ENCODE data around the gene CREB3L2. TPM values are rescaled to one million over a fixed set of nuclear protein-coding genes. Genes with fewer than 3 reads are reported as not detected.
A peak's percentile ranks its signal among the peaks of the same experiment; 100 is the strongest.

The CREB3L2 gene
- total and polyA plus RNA-seq, 2 of the 13 experiments (the other 11 are each of a cell fraction or from before 2014, with no cell fraction given) = 22.1 to 41.1 TPM

DNA sequence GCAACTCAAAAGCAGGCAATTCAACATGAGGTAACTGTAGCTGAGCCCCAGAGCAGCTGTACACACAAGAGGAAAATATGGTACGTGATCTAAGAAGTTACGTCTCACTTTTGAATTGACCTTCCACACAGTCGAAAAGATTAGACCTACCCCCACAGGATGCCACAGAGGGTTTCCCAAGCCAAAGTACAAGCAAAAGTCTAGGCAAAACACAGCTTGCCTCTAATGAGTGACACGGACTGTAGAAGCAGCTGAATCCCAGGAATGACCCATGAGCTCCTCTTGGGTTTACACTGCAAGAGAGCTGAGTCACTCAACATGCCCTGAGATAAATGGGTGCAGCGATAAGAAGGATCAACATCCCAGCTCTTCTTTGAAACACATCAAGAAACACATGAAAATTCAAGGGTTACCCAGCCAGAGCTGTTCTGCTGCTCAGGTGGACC lies 9.8 kb downstream of the CREB3L2 start:
- Histone ChIP-seq H3K9ac (ENCODE audit: insufficient read depth, low read depth, low read length) (peak overlapping the region; percentile 64), H3K27ac (ENCODE audit: extremely low read length, insufficient read depth, low read length) (peak overlapping the region; percentile 92), H3K4me2 (ENCODE audit: low read depth, low read length) (peak overlapping the region; percentile 86), H3K36me3 (replicated peaks in 1 of 2; ENCODE audit: control insufficient read depth in 1 of 2, insufficient read depth in 2 of 2, low read length in 2 of 2) (peaks cover 1 to 3% of the 10 kb centered on the region in 2 experiments; a peak in 1 of 5 replicates), H3K4me1 (ENCODE audit: insufficient read depth, low read length) (peaks cover 100% of the 10 kb centered on the region), H3K27me3 (ENCODE audit: control insufficient read depth in 1 of 2, insufficient read depth in 2 of 2, low read length in 2 of 2) (no peaks in the 10 kb centered on the region), H3K79me2 (ENCODE audit: insufficient read depth, low read length) (peaks cover 95% of the 10 kb centered on the region), H3K4me3 (replicated peaks in 1 of 3; ENCODE audit: insufficient read depth in 1 of 3, low read depth in 2 of 3, low read length in 3 of 3) (peak overlapping the region; percentile 7 to 52 (median 30); a peak in 3 of 6 replicates), H3K9me3 (ENCODE audit: low read length) (no peaks in the 10 kb centered on the region), H4K20me1 (ENCODE audit: insufficient read depth, low read length) (0 out of 2 replicates have a peak, but pooled peaks cover 3% of the 10 kb centered on the region), H2AFZ (ENCODE audit: low read length) (no peak overlapping the region)
- POLR2A ChIA-PET = interaction anchor here (0.7 to 2.1 kb wide), 15 partner anchors 8 to 88 kb away, joined by 3 to 27 read pairs (median 5); partner anchors contain the start of gene CREB3L2
- DNase-seq (ENCODE audit: low spot score) (peak; percentile 98), ATAC-seq (peak; percentile 93), FAIRE-seq (peak; percentile 84)
- intact Hi-C loops (cut with micrococcal nuclease; ENCODE audit: unreplicated experiment) (no loop called here), in situ Hi-C loops (cut with HindIII; ENCODE audit: extremely low pct_ligation_motif_present, low pct_unique_long_range_greater_than_20kb) (no loop called here)
- CTCF ChIA-PET (ENCODE audit: low intra/inter-chr PET ratio, low total read pairs) = no interaction called here
- BruUV-seq (replicated peaks) = no TSS peak
- WGBS (ENCODE audit: low lambda C conversion rate) = 1% methylated on average over 5 of the region's 5 CpGs
- TF ChIP-seq MEF2D (CRISPR knock-in tag; IDR thresholded peaks at IDR 0.05) (peak; percentile 82), HMG20A (CRISPR knock-in tag; IDR thresholded peaks at IDR 0.05; ENCODE audit: borderline replicate concordance) (peak; percentile 73; the same call in 1 of the 2 replicates), ZNF629 (CRISPR knock-in tag; conservative IDR thresholded peaks at IDR 0.05) (peak; percentile 99), JUND (CRISPR knock-in tag; IDR thresholded peaks at IDR 0.05) (0 out of 2 replicates have a peak, but pooled peaks have one; percentile 22), SRSF4 (IDR thresholded peaks at IDR 0.05; ENCODE audit: low read depth, low read length, poor library complexity, severe bottlenecking) (no peak), ZIK1 (CRISPR knock-in tag; IDR thresholded peaks at IDR 0.05; ENCODE audit: borderline replicate concordance, low read depth) (no peak), ZNF556 (CRISPR knock-in tag; IDR thresholded peaks at IDR 0.05; ENCODE audit: borderline replicate concordance) (peak; percentile 76; the same call in 1 of the 2 replicates), TARDBP (CRISPR knock-in tag; IDR thresholded peaks at IDR 0.05) (peak; percentile 82; the same call in 1 of the 2 replicates), ZMYM3 (CRISPR knock-in tag; IDR thresholded peaks at IDR 0.05) (peak; percentile 89), HDAC1 (CRISPR knock-in tag; IDR thresholded peaks at IDR 0.05) (peak; percentile 72; the same call in 1 of the 2 replicates)
- TF ChIP-seq, protein P1, sequence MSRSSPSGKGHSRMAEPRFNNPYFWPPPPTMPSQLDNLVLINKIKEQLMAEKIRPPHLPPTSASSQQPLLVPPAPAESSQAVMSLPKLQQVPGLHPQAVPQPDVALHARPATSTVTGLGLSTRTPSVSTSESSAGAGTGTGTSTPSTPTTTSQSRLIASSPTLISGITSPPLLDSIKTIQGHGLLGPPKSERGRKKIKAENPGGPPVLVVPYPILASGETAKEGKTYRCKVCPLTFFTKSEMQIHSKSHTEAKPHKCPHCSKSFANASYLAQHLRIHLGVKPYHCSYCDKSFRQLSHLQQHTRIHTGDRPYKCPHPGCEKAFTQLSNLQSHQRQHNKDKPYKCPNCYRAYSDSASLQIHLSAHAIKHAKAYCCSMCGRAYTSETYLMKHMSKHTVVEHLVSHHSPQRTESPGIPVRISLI (CRISPR knock-in tag; IDR thresholded peaks at IDR 0.05; ENCODE audit: borderline replicate concordance) = peak; percentile 47; the same call in 1 of the 2 replicates
- TF ChIP-seq, protein P2, sequence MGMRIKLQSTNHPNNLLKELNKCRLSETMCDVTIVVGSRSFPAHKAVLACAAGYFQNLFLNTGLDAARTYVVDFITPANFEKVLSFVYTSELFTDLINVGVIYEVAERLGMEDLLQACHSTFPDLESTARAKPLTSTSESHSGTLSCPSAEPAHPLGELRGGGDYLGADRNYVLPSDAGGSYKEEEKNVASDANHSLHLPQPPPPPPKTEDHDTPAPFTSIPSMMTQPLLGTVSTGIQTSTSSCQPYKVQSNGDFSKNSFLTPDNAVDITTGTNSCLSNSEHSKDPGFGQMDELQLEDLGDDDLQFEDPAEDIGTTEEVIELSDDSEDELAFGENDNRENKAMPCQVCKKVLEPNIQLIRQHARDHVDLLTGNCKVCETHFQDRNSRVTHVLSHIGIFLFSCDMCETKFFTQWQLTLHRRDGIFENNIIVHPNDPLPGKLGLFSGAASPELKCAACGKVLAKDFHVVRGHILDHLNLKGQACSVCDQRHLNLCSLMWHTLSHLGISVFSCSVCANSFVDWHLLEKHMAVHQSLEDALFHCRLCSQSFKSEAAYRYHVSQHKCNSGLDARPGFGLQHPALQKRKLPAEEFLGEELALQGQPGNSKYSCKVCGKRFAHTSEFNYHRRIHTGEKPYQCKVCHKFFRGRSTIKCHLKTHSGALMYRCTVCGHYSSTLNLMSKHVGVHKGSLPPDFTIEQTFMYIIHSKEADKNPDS (CRISPR knock-in tag; IDR thresholded peaks at IDR 0.05) = no peak
- TF ChIP-seq, protein P3, sequence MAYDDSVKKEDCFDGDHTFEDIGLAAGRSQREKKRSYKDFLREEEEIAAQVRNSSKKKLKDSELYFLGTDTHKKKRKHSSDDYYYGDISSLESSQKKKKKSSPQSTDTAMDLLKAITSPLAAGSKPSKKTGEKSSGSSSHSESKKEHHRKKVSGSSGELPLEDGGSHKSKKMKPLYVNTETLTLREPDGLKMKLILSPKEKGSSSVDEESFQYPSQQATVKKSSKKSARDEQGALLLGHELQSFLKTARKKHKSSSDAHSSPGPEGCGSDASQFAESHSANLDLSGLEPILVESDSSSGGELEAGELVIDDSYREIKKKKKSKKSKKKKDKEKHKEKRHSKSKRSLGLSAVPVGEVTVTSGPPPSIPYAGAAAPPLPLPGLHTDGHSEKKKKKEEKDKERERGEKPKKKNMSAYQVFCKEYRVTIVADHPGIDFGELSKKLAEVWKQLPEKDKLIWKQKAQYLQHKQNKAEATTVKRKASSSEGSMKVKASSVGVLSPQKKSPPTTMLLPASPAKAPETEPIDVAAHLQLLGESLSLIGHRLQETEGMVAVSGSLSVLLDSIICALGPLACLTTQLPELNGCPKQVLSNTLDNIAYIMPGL (CRISPR knock-in tag; IDR thresholded peaks at IDR 0.05; ENCODE audit: borderline replicate concordance in 1 of 2, low read depth in 1 of 2) = 0 out of 4 replicates have a peak, but pooled peaks of 1 of the 2 experiments have one; percentile 45
